Activated CD8-positive, alpha-beta memory T cell treated with anti-CD3 and anti-CD28 coated beads for 36 hours (primary cell): Measurements from ENCODE around the gene MMP26. TPM values are rescaled to one million over a fixed set of nuclear protein-coding genes. Genes with fewer than 3 reads are reported as not detected.
"Not testable (repeated sequence)": the region's sequence is repeated elsewhere in the genome, so short reads cannot be mapped to it uniquely, and the experiment has no call there.

Experiments
- CTCF ChIA-PET: fragments of 350-600 bp; sonication (Branson Sonifier 250); formaldehyde crosslinking; loops from one replicate; lab custom pipeline; 2021; ENCODE audit warnings: antibody characterized with exemption; lab: Charles Lee
- POLR2A ChIA-PET: fragments of 350-600 bp; sonication (Branson Sonifier 250); formaldehyde crosslinking; loops from one replicate; lab custom pipeline; 2021; ENCODE audit warnings: antibody characterized with exemption; lab: Charles Lee
- total RNA-seq, 2 experiments: library from RNA; stranded (reverse); gene quantifications; one replicate each; pipeline ENCODE4 v1.2.3, GENCODE V29; 2021

Gene MMP26
- total RNA-seq, 2 experiments from 2014 or later = not detected

GRCh38 chr11:4714300-4714699, 9.7 kb downstream of the MMP26 start:
- ChIA-PET CTCF (no interaction called here), POLR2A (no interaction called here)

DNA sequence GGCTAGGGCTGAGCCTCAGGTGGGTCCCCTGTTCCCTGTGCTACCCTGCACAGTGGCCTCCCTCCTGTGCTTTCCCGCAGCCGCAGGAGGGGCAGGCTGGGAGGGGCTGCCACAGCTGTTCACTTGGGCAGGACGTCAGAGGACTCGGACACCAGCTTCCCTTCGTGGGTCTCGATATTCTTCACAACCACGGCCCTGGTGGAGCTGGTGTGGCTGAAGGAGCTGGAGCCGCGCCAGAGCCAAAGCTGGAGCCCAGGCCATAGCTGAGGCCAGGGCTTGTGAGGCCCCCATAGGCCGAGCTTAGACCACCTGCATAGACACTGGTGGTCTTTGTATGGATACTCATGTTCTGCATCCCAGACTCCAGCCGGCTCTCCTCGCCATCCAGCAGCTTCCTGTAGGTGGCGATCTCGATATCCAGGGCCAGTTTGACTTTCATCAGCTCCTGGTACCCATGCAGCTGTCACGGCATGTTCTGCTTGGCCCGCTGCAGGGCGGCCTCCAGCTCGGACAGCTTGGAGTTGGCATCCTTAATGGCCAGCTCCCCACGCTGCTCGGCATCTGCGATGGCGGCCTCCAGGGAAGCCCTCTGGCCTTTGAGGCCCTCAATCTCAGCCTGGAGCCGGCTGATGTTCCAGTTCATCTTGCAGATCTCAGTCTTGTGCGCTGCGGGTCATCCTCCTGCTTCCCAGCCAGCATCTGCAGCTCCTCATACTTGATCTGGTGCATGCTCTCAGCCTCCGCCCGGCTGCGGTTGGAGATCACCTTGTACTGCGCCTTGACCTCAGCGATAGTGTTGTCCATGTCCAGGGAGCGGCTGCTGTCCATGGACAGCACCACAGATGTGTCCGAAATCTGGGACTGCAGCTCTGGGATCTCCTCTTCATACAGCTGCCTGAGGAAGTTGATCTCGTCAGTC, 18.3 kb downstream of the MMP26 start:
- POLR2A ChIA-PET, CTCF ChIA-PET: not testable (repeated sequence)

- POLR2A ChIA-PET = no interaction called here
- CTCF ChIA-PET = no interaction called here
Measured at GRCh38 chr11:4727171-4727570, 22.6 kb downstream of the MMP26 start.

- POLR2A ChIA-PET = no interaction called here
- CTCF ChIA-PET = no interaction called here
Measured at GRCh38 chr11:4740735-4741134, 36.2 kb downstream of the MMP26 start.

- ChIA-PET POLR2A (no interaction called here), CTCF (no interaction called here)
Measured at GRCh38 chr11:4748438-4748837, 43.9 kb downstream of the MMP26 start.

DNA sequence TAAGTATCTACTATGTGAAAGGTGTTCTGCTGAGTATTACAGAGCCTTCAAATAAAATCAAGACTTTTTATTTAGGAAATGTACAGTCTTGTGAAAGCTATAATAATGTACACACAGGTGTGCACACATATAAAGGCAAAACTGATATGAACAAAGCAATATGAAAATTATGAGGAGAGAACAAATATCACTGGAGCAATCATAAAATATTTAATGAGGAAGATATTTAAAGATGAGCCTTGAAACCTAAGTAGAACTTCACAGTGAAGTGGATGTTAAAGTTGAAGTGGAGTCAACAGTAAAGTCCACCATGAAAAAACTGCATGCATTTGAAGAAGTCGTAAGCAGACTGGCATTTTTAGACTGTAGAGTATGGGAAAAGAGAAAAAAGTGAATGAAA, 46.6 kb downstream of the MMP26 start:
- ChIA-PET POLR2A (no interaction called here), CTCF (no interaction called here)

Other genes starting within 250 kb of the MMP26 start
- gene OR52K1, start 222.1 kb upstream of the MMP26 start, total RNA-seq = not detected
- not detected for gene OR52M1, start 159.6 kb upstream of the MMP26 start, total RNA-seq
- gene OR52I2, start 123.0 kb upstream of the MMP26 start, total RNA-seq = not detected
- gene OR52I1, start 110.7 kb upstream of the MMP26 start, total RNA-seq = not detected
- gene TRIM68, start 96.6 kb upstream of the MMP26 start, total RNA-seq = 10 to 100 TPM in 1 of 2 experiments, 1 to 10 TPM in 1; 9.8 to 10.2 TPM
- gene OR51D1, start 67.3 kb upstream of the MMP26 start, total RNA-seq = not detected
- gene OR51E1, start 60.8 kb upstream of the MMP26 start, total RNA-seq = not detected
- not detected for gene OR51E2, start 6.9 kb upstream of the MMP26 start, total RNA-seq
- not detected for gene OR51F1, start 65.2 kb downstream of the MMP26 start, total RNA-seq
- gene OR52R1, start 99.6 kb downstream of the MMP26 start, total RNA-seq = not detected
- gene OR51F2, start 116.5 kb downstream of the MMP26 start, total RNA-seq = not detected
- not detected for gene OR51S1, start 144.4 kb downstream of the MMP26 start, total RNA-seq
- gene OR51T1, start 177.1 kb downstream of the MMP26 start, total RNA-seq = not detected
- gene OR51A7, start 199.0 kb downstream of the MMP26 start, total RNA-seq = not detected
- gene OR51G2, start 214.6 kb downstream of the MMP26 start, total RNA-seq = not detected
- gene OR51G1, start 219.6 kb downstream of the MMP26 start, total RNA-seq = not detected
- not detected for gene OR51A4, start 242.8 kb downstream of the MMP26 start, total RNA-seq